ENCODE measurements around the gene TUFM.

Gene TUFM

GRCh38 chr16:28842696-28843095, 3.5 kb downstream of the TUFM start:
- no peak overlapping the region for H3K9ac ChIP-seq (ENCODE audit: low read depth, low read length, poor library complexity)
- H3K4me3 ChIP-seq (ENCODE audit: low read length in 2 of 2) = no peak overlapping the region
- H4K91ac ChIP-seq (ENCODE audit: low read depth, low read length, poor library complexity) = no peak overlapping the region
- peaks cover 10 to 13% of the 10 kb centered on the region in 2 donors for H3K4me1 ChIP-seq (ENCODE audit: control insufficient read depth in 2 of 2, insufficient read depth in 1 of 2, low read depth in 1 of 2, low read length in 2 of 2)
- H2BK12ac ChIP-seq (ENCODE audit: low read length) = no peak overlapping the region
- H3K27ac ChIP-seq (replicated peaks; ENCODE audit: low read length) = no peak overlapping the region
- no peak overlapping the region for H2BK5ac ChIP-seq (ENCODE audit: low read length)
- WGBS, 2 donors (ENCODE audit: extremely low coverage in 2 of 2, insufficient read length in 2 of 2, insufficient replicate concordance in 1 of 2) = no CpG with 5 or more reads among the region's 7 CpGs
- H3K27me3 ChIP-seq (ENCODE audit: control insufficient read depth in 3 of 3, insufficient read depth in 3 of 3, low read depth in 1 of 3, low read length in 3 of 3) = no peaks in the 10 kb centered on the region
- no peak overlapping the region for H3K4ac ChIP-seq (ENCODE audit: low read length)
- no peak overlapping the region for H2BK15ac ChIP-seq (ENCODE audit: low read length)
- no peak overlapping the region for H4K8ac ChIP-seq (ENCODE audit: low read depth, low read length)
- H2BK120ac ChIP-seq (ENCODE audit: low read depth, low read length) = no peak overlapping the region
- peaks cover 17% of the 10 kb centered on the region for H3K79me1 ChIP-seq (ENCODE audit: low read depth, low read length)
- no peak overlapping the region for H3K18ac ChIP-seq (ENCODE audit: low read length)
- H2AK5ac ChIP-seq (ENCODE audit: low read depth, low read length) = no peak overlapping the region
- no peak overlapping the region for H2AFZ ChIP-seq (ENCODE audit: low read length)
- H3K4me2 ChIP-seq (ENCODE audit: insufficient read depth, low read length, poor library complexity, severe bottlenecking) = no peak overlapping the region
- H3K36me3 ChIP-seq (replicated peaks in 1 of 2; ENCODE audit: control insufficient read depth in 2 of 2, insufficient read depth in 2 of 2, low read length in 2 of 2) = peaks cover 40 to 60% of the 10 kb centered on the region in 2 donors
- H3K14ac ChIP-seq (ENCODE audit: low read length) = no peak overlapping the region
- no peaks in the 10 kb centered on the region for H3K9me3 ChIP-seq (replicated peaks in 1 of 2; ENCODE audit: control insufficient read depth in 2 of 2, insufficient read depth in 1 of 2, low read depth in 1 of 2, low read length in 2 of 2)
- H3K23ac ChIP-seq (ENCODE audit: low read depth, low read length, poor library complexity) = no peak overlapping the region
- DNase-seq (ENCODE audit: low spot score) = no peak

GRCh38 chr16:28839899-28840298, 6.2 kb downstream of the TUFM start:
- Histone ChIP-seq H2BK120ac (ENCODE audit: low read depth, low read length) (no peak overlapping the region), H3K79me1 (ENCODE audit: low read depth, low read length) (peaks cover 6% of the 10 kb centered on the region), H3K4ac (ENCODE audit: low read length) (no peak overlapping the region), H3K18ac (ENCODE audit: low read length) (no peak overlapping the region), H3K4me3 (ENCODE audit: low read length in 2 of 2) (no peak overlapping the region), H2BK5ac (ENCODE audit: low read length) (no peak overlapping the region), H3K27me3 (ENCODE audit: control insufficient read depth in 3 of 3, insufficient read depth in 3 of 3, low read depth in 1 of 3, low read length in 3 of 3) (no peaks in the 10 kb centered on the region), H3K4me1 (ENCODE audit: control insufficient read depth in 2 of 2, insufficient read depth in 1 of 2, low read depth in 1 of 2, low read length in 2 of 2) (peaks cover under 1 to 2% of the 10 kb centered on the region in 2 donors), H3K14ac (ENCODE audit: low read length) (no peak overlapping the region), H4K91ac (ENCODE audit: low read depth, low read length, poor library complexity) (no peak overlapping the region), H4K8ac (ENCODE audit: low read depth, low read length) (no peak overlapping the region), H3K9me3 (replicated peaks in 1 of 2; ENCODE audit: control insufficient read depth in 2 of 2, insufficient read depth in 1 of 2, low read depth in 1 of 2, low read length in 2 of 2) (no peaks in the 10 kb centered on the region), H2BK15ac (ENCODE audit: low read length) (no peak overlapping the region), H2AFZ (ENCODE audit: low read length) (no peak overlapping the region), H3K4me2 (ENCODE audit: insufficient read depth, low read length, poor library complexity, severe bottlenecking) (no peak overlapping the region), H3K9ac (ENCODE audit: low read depth, low read length, poor library complexity) (no peak overlapping the region), H2BK12ac (ENCODE audit: low read length) (no peak overlapping the region), H3K36me3 (replicated peaks in 1 of 2; ENCODE audit: control insufficient read depth in 2 of 2, insufficient read depth in 2 of 2, low read length in 2 of 2) (peaks cover 58 to 81% of the 10 kb centered on the region in 2 donors), H3K27ac (replicated peaks; ENCODE audit: low read length) (no peak overlapping the region), H2AK5ac (ENCODE audit: low read depth, low read length) (no peak overlapping the region), H3K23ac (ENCODE audit: low read depth, low read length, poor library complexity) (no peak overlapping the region)
- DNase-seq (ENCODE audit: low spot score) = no peak
- WGBS, 2 donors (ENCODE audit: extremely low coverage in 2 of 2, insufficient read length in 2 of 2, insufficient replicate concordance in 1 of 2) = no CpG with 5 or more reads among the region's 1 CpG

- Histone ChIP-seq H2AFZ (ENCODE audit: low read length) (no peak overlapping the region), H3K27ac (replicated peaks; ENCODE audit: low read length) (no peak overlapping the region), H3K36me3 (replicated peaks in 1 of 2; ENCODE audit: control insufficient read depth in 2 of 2, insufficient read depth in 2 of 2, low read length in 2 of 2) (peaks cover 58 to 81% of the 10 kb centered on the region in 2 donors), H3K18ac (ENCODE audit: low read length) (no peak overlapping the region), H3K23ac (ENCODE audit: low read depth, low read length, poor library complexity) (no peak overlapping the region), H2AK5ac (ENCODE audit: low read depth, low read length) (no peak overlapping the region), H3K4me2 (ENCODE audit: insufficient read depth, low read length, poor library complexity, severe bottlenecking) (no peak overlapping the region), H2BK5ac (ENCODE audit: low read length) (no peak overlapping the region), H3K9me3 (replicated peaks in 1 of 2; ENCODE audit: control insufficient read depth in 2 of 2, insufficient read depth in 1 of 2, low read depth in 1 of 2, low read length in 2 of 2) (no peaks in the 10 kb centered on the region), H2BK15ac (ENCODE audit: low read length) (no peak overlapping the region), H3K4me3 (ENCODE audit: low read length in 2 of 2) (no peak overlapping the region), H3K14ac (ENCODE audit: low read length) (no peak overlapping the region), H3K4me1 (ENCODE audit: control insufficient read depth in 2 of 2, insufficient read depth in 1 of 2, low read depth in 1 of 2, low read length in 2 of 2) (no peaks in the 10 kb centered on the region), H4K8ac (ENCODE audit: low read depth, low read length) (peak overlapping the region; percentile 65), H2BK12ac (ENCODE audit: low read length) (no peak overlapping the region), H4K91ac (ENCODE audit: low read depth, low read length, poor library complexity) (no peak overlapping the region), H3K27me3 (ENCODE audit: control insufficient read depth in 3 of 3, insufficient read depth in 3 of 3, low read depth in 1 of 3, low read length in 3 of 3) (no peaks in the 10 kb centered on the region), H3K9ac (ENCODE audit: low read depth, low read length, poor library complexity) (no peak overlapping the region), H3K79me1 (ENCODE audit: low read depth, low read length) (peaks cover 5% of the 10 kb centered on the region), H3K4ac (ENCODE audit: low read length) (no peak overlapping the region), H2BK120ac (ENCODE audit: low read depth, low read length) (no peak overlapping the region)
- no peak for DNase-seq (ENCODE audit: low spot score)
- no CpG with 5 or more reads among the region's 14 CpGs for WGBS, 2 donors (ENCODE audit: extremely low coverage in 2 of 2, insufficient read length in 2 of 2, insufficient replicate concordance in 1 of 2)
Measured at GRCh38 chr16:28839004-28839639, 7.0 kb downstream of the TUFM start.

GRCh38 chr16:28838558-28838918, 7.6 kb downstream of the TUFM start:
- Histone ChIP-seq H3K9ac (ENCODE audit: low read depth, low read length, poor library complexity) (no peak overlapping the region), H2AK5ac (ENCODE audit: low read depth, low read length) (no peak overlapping the region), H3K4me3 (ENCODE audit: low read length in 2 of 2) (no peak overlapping the region), H3K9me3 (replicated peaks in 1 of 2; ENCODE audit: control insufficient read depth in 2 of 2, insufficient read depth in 1 of 2, low read depth in 1 of 2, low read length in 2 of 2) (no peaks in the 10 kb centered on the region), H3K27ac (replicated peaks; ENCODE audit: low read length) (no peak overlapping the region), H3K14ac (ENCODE audit: low read length) (no peak overlapping the region), H2BK15ac (ENCODE audit: low read length) (no peak overlapping the region), H3K4me2 (ENCODE audit: insufficient read depth, low read length, poor library complexity, severe bottlenecking) (no peak overlapping the region), H4K91ac (ENCODE audit: low read depth, low read length, poor library complexity) (no peak overlapping the region), H3K27me3 (ENCODE audit: control insufficient read depth in 3 of 3, insufficient read depth in 3 of 3, low read depth in 1 of 3, low read length in 3 of 3) (no peaks in the 10 kb centered on the region), H4K8ac (ENCODE audit: low read depth, low read length) (no peak overlapping the region), H3K23ac (ENCODE audit: low read depth, low read length, poor library complexity) (no peak overlapping the region), H2BK12ac (ENCODE audit: low read length) (no peak overlapping the region), H3K36me3 (replicated peaks in 1 of 2; ENCODE audit: control insufficient read depth in 2 of 2, insufficient read depth in 2 of 2, low read length in 2 of 2) (peaks cover 57 to 81% of the 10 kb centered on the region in 2 donors), H2AFZ (ENCODE audit: low read length) (no peak overlapping the region), H3K18ac (ENCODE audit: low read length) (no peak overlapping the region), H2BK5ac (ENCODE audit: low read length) (no peak overlapping the region), H3K79me1 (ENCODE audit: low read depth, low read length) (peaks cover 2% of the 10 kb centered on the region), H3K4me1 (ENCODE audit: control insufficient read depth in 2 of 2, insufficient read depth in 1 of 2, low read depth in 1 of 2, low read length in 2 of 2) (no peaks in the 10 kb centered on the region), H2BK120ac (ENCODE audit: low read depth, low read length) (no peak overlapping the region), H3K4ac (ENCODE audit: low read length) (no peak overlapping the region)
- no peak for DNase-seq (ENCODE audit: low spot score)
- no CpG with 5 or more reads among the region's 1 CpG for WGBS, 2 donors (ENCODE audit: extremely low coverage in 2 of 2, insufficient read length in 2 of 2, insufficient replicate concordance in 1 of 2)
